HEK293 (cell line): Measurements from ENCODE around the gene PTPRH.
A peak's percentile ranks its signal among the peaks of the same experiment; 100 is the strongest.

ENCODE experiments used
- BCL11B ChIP-seq: fragments of 450-650 bp; formaldehyde crosslinking; IDR thresholded peaks from 2 replicates; pipeline ENCODE4 v1.5.1; 2016; ENCODE audit warnings: low read depth, missing biosample characterization, missing genetic modification characterization
- GLIS2 ChIP-seq: fragments of 450-650 bp; formaldehyde crosslinking; IDR thresholded peaks from 2 replicates; pipeline ENCODE4 v1.5.1; 2016; ENCODE audit warnings: missing biosample characterization, missing genetic modification characterization
- PRDM1 ChIP-seq: fragments of 450-650 bp; formaldehyde crosslinking; IDR thresholded peaks from 2 replicates; pipeline ENCODE4; 2016; ENCODE audit warnings: missing biosample characterization, missing genetic modification characterization
- SCRT1 ChIP-seq: fragments of 450-650 bp; formaldehyde crosslinking; IDR thresholded peaks from 2 replicates; pipeline ENCODE4 v1.5.1; 2016; ENCODE audit warnings: missing biosample characterization, missing genetic modification characterization, borderline replicate concordance
- ZBTB11 ChIP-seq: fragments of 450-650 bp; formaldehyde crosslinking; conservative IDR thresholded peaks from 2 replicates; pipeline ENCODE4 v1.5.1; 2016; ENCODE audit warnings: low read depth, missing biosample characterization, missing genetic modification characterization
- ZBTB21 ChIP-seq: fragments of 450-650 bp; formaldehyde crosslinking; IDR thresholded peaks from 2 replicates; pipeline ENCODE4 v1.5.1; 2017; ENCODE audit warnings: missing biosample characterization, missing genetic modification characterization
- ZFP3 ChIP-seq: fragments of 450-650 bp; formaldehyde crosslinking; IDR thresholded peaks from 2 replicates; pipeline ENCODE4 v1.5.1; 2016; ENCODE audit warnings: low read depth, missing biosample characterization, missing genetic modification characterization
- ZFP41 ChIP-seq: fragments of 450-650 bp; formaldehyde crosslinking; IDR thresholded peaks from 2 replicates; pipeline ENCODE4 v1.5.1; 2016; ENCODE audit warnings: missing biosample characterization, missing genetic modification characterization, borderline replicate concordance
- ZNF148 ChIP-seq: fragments of 450-650 bp; formaldehyde crosslinking; IDR thresholded peaks from 2 replicates; pipeline ENCODE4 v1.5.0; 2017; ENCODE audit warnings: missing biosample characterization, missing genetic modification characterization, borderline replicate concordance
- ZNF19 ChIP-seq: fragments of 450-650 bp; formaldehyde crosslinking; IDR thresholded peaks from 2 replicates; pipeline ENCODE4; 2016; ENCODE audit warnings: missing biosample characterization, missing genetic modification characterization, low read depth
- ZNF221 ChIP-seq: fragments of 450-650 bp; formaldehyde crosslinking; IDR thresholded peaks from 2 replicates; pipeline ENCODE4 v1.5.1; 2017; ENCODE audit warnings: missing biosample characterization, missing genetic modification characterization, borderline replicate concordance
- ZNF274 ChIP-seq, 2 experiments: fragments of 200-500 bp in 1 of 2; fragments of 450-650 bp in 1 of 2; sonication (Bioruptor generic) in 1 of 2; formaldehyde crosslinking in 1 of 2; IDR thresholded peaks; 2 replicates each; pipeline versions ENCODE4 v1.5.1 to v1.6.1; 2014 to 2016; ENCODE audit warnings: borderline replicate concordance in 1 of 2, inconsistent platforms in 1 of 2, low read length in 1 of 2, missing biosample characterization in 1 of 2, missing genetic modification characterization in 1 of 2
- ZNF280D ChIP-seq: fragments of 450-650 bp; formaldehyde crosslinking; IDR thresholded peaks from 2 replicates; pipeline ENCODE4 v1.5.1; 2016; ENCODE audit warnings: missing biosample characterization, missing genetic modification characterization
- ZNF366 ChIP-seq: fragments of 450-650 bp; formaldehyde crosslinking; conservative IDR thresholded peaks from 2 replicates; pipeline ENCODE4 v1.5.1; 2016; ENCODE audit warnings: missing biosample characterization, missing genetic modification characterization
- ZNF558 ChIP-seq: fragments of 450-650 bp; formaldehyde crosslinking; IDR thresholded peaks from 2 replicates; pipeline ENCODE4 v1.5.1; 2016; ENCODE audit warnings: missing biosample characterization, missing genetic modification characterization
- ZNF561 ChIP-seq: fragments of 450-650 bp; IDR thresholded peaks from 2 replicates; pipeline ENCODE4 v1.5.1; 2018; ENCODE audit warnings: missing biosample characterization, missing genetic modification characterization, borderline replicate concordance
- ZNF626 ChIP-seq: fragments of 450-650 bp; sonication (Bioruptor Pico); formaldehyde crosslinking; IDR thresholded peaks from 2 replicates; pipeline ENCODE4 v1.5.1; 2018; ENCODE audit warnings: missing biosample characterization, missing genetic modification characterization, inconsistent platforms
- ZNF704 ChIP-seq: fragments of 450-650 bp; formaldehyde crosslinking; IDR thresholded peaks from 2 replicates; pipeline ENCODE4 v1.5.1; 2016; ENCODE audit warnings: missing biosample characterization, missing genetic modification characterization
- ZNF707 ChIP-seq: fragments of 450-650 bp; formaldehyde crosslinking; IDR thresholded peaks from 2 replicates; pipeline ENCODE4 v1.5.1; 2016; ENCODE audit warnings: missing biosample characterization, missing genetic modification characterization
- ZNF777 ChIP-seq: fragments of 450-650 bp; formaldehyde crosslinking; IDR thresholded peaks from 2 replicates; pipeline ENCODE4 v1.5.1; 2017; ENCODE audit warnings: missing biosample characterization, missing genetic modification characterization, borderline replicate concordance
- ZSCAN16 ChIP-seq: fragments of 450-650 bp; formaldehyde crosslinking; IDR thresholded peaks from 2 replicates; pipeline ENCODE4 v1.5.1; 2016; ENCODE audit warnings: missing biosample characterization, missing genetic modification characterization
- ZSCAN18 ChIP-seq: fragments of 450-650 bp; formaldehyde crosslinking; IDR thresholded peaks from 2 replicates; pipeline ENCODE4 v1.5.1; 2016; ENCODE audit warnings: missing biosample characterization, missing genetic modification characterization
- ZSCAN30 ChIP-seq: fragments of 450-650 bp; IDR thresholded peaks from 2 replicates; pipeline ENCODE4 v1.5.1; 2018; ENCODE audit warnings: missing biosample characterization, mild to moderate bottlenecking, missing genetic modification characterization, moderate library complexity
- ZSCAN5A ChIP-seq: fragments of 450-650 bp; formaldehyde crosslinking; IDR thresholded peaks from 2 replicates; pipeline ENCODE4 v1.5.1; 2016; ENCODE audit warnings: missing biosample characterization, missing genetic modification characterization

PTPRH gene

GRCh38 chr19:55146078-55146704 lies 63.1 kb downstream of the PTPRH start (continued):
- TF ChIP-seq ZNF704 (tag by site-specific recombination) (no peak), SCRT1 (tag by site-specific recombination) (no peak), ZNF148 (tag by site-specific recombination) (no peak), ZSCAN30 (tag by site-specific recombination) (0 out of 2 replicates have a peak, but pooled peaks have one; percentile 43), GLIS2 (tag by site-specific recombination) (peak; percentile 7; the same call in 1 of the 2 replicates), BCL11B (peak; percentile 60; the same call in 1 of the 2 replicates), ZNF558 (tag by site-specific recombination) (no peak), ZNF274 (IDR thresholded peaks at IDR 0.05; ENCODE audit: low read length) (no peak), ZNF274 (tag by site-specific recombination; IDR thresholded peaks at IDR 0.05; ENCODE audit: borderline replicate concordance) (no peak), ZNF626 (tag by site-specific recombination) (no peak), ZNF366 (tag by site-specific recombination) (no peak), PRDM1 (no peak), ZNF707 (tag by site-specific recombination) (no peak), ZSCAN16 (no peak), ZNF777 (no peak), ZNF221 (tag by site-specific recombination) (no peak), ZBTB11 (no peak), ZNF280D (tag by site-specific recombination) (no peak), ZFP41 (no peak), ZNF19 (no peak), ZSCAN5A (no peak), ZNF561 (tag by site-specific recombination) (0 out of 2 replicates have a peak, but pooled peaks have one; percentile 15), ZBTB21 (tag by site-specific recombination) (0 out of 2 replicates have a peak, but pooled peaks have one; percentile 18), ZFP3 (tag by site-specific recombination) (no peak), ZSCAN18 (tag by site-specific recombination) (0 out of 2 replicates have a peak, but pooled peaks have one; percentile 27)
